GM19468 (cell line): ENCODE data around the gene DNAH8.

ENCODE experiments used
- ATAC-seq: cut with Tn5 transposase; IDR thresholded peaks from one replicate; pipeline ENCODE4 v1.9.1; 2021; ENCODE audit warnings: mild to moderate bottlenecking, moderate library complexity, moderate number of reproducible peaks; ENCODE audit not compliant: unreplicated experiment; ENCODE audit errors: extremely low read depth

Gene DNAH8

DNA sequence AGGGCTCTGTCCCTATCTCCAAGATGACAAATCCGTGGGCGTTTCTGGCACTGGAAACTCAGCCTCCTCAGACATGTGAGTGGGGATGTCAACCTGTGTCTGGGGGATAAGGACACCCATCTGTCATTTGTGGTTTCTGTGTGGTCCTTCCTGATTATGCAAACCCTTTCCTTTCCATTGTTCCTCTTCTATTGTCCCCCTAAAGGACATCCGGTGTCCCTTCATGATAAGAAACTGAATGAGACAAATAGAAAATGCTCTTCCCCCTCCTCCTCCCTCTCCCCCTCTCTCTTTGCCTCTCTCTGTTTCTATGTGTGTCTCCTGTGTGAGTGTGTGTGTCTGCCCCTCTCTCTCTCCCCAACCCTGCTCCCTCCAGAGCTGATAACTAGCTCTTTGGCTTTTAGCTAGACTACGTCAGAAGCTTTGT lies 322.0 kb downstream of the DNAH8 start:
- no peak for ATAC-seq

DNA sequence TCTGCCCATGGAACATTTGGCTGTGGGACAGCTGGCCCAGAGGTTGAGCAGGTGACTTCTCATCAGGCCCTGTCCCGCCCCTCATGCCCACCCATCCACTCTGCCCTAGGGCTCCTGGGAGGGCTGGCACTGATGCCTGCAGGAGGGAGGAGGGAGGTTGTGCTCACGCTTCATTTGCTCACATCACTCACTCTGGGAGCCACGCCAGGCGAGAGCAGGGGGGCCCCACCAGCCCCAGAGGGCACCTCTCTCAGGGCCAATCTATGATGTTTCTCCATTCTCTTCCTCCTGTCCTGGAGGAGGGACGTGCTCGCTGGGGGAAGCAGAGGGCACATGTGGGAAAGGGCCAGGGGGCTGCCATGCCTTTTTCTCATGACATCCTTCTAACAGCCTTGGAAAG lies 322.6 kb downstream of the DNAH8 start:
- ATAC-seq: no peak

DNA sequence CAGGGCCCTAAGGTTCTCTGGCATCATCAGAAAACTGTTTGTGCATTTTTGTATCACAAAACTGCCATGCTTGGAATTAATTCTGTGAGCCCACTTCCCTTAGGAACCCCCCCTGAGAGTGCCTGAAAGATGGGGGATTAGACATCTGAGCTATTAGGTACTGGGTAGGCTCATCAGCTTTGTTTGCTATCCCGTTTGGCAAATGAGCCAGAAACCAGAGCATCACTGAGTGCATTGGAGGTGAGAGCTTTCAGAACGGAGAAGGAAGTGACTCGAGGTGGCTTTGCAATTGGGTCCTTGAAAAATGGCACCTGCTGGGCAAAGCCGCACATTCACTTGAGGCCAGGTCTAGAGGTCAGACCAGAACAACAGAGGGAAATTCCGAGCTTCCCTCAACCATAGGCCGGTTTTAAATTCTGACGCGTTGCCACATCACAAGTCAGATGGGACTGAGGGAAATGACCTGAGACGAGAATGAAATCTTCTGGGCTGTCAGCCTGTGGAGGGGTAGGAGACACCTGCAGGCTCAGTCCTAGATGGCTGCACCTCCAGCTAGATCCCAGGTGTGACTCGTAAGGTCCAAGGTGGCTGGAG lies 325.1 kb downstream of the DNAH8 start:
- no peak for ATAC-seq

DNA sequence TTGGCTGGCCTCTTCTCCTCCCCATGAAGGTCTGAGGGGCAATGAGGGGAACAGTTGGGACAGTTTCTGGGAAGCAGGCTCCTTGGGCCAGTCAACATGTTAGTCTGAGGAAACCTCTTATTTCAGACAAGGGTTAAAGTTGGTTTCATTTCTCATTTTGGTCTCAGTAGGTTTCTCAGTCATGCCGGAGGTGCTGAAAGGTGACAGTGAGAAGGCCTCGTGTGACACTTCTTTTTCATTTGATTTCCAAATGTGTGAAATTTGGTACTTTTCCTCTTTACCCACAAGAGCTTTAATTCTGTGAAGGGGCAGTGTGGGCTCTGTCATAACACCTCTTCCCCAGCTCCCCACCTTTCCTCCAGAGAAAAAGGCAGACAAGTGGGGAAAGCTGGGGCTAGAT lies 326.0 kb downstream of the DNAH8 start:
- no peak for ATAC-seq

DNA sequence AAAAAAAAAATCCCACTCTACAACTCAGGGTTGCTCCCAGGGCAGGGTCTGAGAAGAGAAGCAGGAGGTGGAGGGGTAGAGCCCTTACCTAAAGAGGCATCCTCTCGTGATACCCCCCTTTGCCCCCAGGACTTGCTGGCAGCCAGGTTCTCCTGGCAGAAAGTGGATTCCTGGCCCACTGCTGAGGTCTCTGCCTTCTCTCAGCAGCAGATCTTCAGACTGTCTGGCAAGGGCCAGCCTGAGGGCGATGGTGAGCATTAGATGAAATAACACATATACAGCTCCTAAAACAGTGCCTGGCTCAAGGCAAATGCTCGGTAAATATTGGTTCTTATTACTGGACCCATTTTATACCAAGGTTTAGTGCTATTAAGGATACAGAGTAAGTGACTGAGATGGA lies 328.7 kb downstream of the DNAH8 start:
- no peak for ATAC-seq

DNA sequence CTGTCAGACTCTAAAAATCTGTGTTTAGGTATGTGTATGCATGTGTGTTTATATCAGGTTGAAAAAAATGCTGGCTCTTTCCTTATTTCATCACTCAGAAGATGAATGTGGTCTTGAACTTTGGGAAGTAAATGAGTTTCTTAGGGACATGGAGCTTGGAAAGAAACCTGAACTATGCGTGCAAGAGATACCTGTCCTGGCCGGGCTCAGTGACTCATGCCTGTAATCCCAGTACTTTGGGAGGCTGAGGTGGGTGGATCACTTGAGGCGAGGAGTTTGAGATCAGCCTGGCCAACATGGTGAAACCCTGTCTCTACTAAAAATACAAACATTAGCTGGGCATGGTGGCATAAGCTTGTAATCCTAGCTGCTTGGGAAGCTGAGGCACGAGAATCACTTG lies 329.1 kb downstream of the DNAH8 start:
- no peak for ATAC-seq

DNA sequence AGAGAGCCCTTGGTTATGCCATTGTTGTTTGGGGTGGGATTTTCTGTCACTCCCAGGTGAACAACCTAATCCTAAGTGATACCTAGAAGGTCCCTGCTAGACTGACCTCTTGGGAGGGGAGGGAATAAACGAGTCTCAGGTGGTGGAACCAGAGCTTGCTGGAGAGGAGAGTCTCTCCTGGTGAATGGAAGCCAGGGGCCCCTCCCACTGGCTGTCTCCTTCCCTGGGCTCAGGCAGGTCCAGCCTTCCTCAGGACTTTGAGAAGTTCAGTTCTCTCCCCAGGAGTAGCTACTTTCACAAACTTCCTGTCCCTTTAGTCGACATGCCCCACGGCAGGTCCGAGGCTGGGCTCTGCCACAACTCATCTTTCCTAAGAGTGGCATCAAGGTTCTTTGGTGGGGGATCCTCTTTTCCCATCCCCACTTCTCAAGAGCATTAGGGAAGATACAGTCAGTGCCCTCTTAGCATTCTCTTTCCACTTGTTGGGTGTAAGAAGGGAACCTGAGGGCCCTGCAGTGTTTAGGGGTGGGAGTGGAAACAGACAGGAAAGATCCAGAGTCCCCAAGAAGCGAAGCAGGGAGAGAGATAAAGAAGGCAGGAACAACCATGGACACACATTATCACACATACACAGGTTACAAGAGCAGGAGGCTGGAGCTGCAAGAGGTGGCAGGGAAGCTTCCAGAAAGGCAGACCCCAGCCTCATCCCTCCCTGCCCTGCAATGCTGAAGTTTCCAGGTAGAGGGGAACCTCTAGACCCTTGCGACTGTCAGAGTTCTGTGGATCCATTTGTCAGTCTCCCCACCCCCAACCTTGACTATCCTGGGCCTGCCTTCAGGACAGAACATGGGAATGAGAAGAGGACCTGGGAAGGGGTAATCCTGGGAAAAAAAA lies 332.6 kb downstream of the DNAH8 start:
- ATAC-seq: no peak

DNA sequence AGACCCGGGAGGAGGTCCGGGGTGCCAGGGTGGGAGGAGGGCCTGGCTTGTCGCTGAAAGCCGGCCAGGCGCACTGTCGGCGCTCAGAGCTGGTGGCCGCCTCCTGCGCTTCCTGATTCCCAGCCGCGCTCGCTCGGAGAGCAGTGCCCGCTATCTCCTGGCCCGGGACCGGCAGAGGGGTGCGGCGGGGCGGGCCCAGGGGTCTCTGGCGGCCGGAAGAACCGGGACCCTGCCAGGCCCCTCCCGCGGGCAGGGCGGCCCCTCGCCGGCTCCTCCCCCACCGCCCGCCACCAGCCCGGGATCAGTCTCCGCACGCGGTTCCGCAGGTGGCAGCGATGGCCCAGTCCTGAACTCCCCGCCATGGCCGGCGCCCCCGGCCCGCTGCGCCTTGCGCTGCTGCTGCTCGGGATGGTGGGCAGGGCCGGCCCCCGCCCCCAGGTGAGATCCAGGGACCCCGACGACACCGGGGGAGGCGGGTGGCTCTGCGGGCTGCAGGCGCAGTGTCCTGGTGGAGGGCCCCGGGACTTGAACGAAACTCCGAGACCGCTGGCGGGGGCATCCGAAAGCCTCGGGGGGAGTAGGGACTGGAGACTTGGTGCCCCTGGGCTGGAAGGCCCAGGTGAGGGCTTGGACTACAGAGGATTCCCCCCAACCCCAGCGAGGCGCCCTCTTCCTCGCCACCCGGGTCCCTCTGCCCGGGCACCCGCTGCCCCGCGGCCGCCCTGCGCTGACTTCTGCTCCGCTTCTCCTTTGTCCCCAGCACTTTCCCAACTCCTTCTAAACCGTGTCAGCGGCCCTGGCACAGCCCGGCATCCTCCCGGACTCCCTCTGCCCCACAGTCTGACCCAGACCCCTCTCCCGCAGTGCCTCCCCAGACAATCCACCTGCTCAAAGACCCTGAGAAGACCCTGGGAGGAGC lies 333.6 kb downstream of the DNAH8 start, which contains the start of gene GLP1R:
GLP1R (plus strand) TSS at position 301 of the 919 bp plus-strand sequence; CDS start at position 361, 60 bp downstream.
- ATAC-seq: no peak

DNA sequence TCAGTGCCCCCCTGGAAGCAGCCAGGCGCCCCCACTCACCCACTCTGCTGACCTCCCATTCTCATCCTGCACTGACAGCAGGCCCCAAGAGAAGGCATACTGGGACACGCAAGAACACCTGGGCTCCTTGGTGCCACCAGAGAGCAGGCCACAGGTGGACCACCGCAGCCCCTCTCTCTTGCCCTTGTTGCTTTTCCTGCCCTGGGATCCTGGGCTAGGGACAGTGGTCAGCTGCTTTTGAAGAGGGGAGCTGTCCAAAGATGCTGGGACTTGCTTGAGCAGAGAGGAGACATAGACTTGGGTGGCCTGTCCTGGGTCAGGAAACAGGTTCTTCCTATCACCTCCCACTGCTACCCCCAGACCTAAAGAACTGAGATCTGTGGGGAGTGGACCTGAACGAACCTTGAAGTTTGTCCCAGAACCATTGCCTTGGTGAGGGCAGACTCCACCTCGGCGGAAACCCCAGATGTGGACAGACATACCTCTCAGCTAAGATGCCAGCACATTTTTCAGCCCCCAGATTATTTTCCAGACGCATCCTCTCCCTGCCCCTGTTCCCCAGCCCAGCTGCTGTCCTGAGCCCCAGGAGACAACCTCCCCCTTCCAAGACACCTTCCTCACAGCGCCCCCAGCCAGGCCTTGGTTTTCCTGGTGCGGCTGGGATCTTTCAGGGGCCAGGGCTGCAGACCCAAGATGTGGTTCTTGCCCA lies 334.6 kb downstream of the DNAH8 start:
- no peak for ATAC-seq

DNA sequence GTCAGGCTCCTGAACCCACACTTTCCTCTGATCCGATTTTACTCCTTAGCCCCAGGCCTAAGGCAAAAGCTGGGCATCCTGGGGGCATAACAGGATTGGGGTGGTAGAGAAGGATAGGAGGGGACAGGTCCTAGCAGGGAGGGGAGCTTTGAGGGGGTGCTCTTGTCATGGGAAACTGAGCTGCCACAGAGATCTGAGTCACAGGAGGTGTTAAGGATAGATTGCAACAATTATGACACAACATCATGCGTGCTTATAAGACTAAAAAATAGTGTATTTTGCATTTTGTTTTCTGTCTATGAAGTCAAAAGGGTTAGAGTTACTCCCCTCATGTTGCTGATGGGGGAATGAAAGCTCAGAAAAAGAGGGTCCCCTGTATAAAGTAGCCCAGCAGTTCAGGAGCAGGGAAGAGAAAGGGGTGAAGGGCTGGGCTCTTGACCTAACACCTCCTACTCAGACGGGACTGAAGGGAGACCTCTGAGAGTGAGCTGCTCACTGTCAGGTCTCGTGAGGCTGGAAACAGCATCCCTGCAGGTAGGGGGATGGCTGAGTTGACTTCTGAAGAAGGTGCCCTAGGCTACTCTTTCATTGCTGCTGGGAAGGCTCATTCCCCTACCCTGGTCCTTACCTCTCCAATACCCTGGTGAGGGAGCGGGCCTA lies 335.5 kb downstream of the DNAH8 start:
- no peak for ATAC-seq

DNA sequence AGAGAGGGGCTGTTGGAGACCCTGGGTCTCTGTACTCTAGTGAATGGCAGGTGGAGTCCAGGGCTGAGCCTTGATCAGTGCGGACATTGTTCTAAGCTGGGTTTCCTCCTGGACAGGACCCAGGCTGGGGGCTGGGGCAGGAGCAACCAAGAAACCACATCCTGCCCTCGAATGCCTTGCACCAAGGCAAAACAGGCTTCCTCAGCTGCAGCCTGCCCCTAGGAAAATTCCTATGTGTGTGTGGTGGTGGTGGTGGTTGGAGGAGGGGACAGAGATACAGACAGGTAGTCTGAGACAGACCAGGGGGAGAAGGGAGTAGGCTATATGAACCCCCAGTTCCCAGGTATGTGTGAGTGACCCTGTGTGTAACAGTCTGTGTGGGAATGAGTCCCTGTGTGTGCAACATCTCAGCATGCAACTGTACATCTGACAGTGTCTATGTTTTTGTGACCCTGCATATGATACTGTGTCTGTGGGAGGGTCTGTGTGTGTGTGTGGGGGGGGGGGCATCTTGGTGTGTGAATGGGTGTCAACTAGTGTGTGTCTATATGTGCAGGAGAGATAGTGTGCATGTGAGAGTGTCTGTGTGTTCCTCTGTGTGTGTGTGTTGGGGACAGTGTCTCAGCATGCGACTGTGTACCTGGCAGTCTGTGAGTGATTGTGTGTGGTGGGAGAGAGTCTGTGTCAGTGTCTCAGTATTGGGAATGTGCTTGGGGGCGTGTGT lies 336.4 kb downstream of the DNAH8 start:
- ATAC-seq: no peak

DNA sequence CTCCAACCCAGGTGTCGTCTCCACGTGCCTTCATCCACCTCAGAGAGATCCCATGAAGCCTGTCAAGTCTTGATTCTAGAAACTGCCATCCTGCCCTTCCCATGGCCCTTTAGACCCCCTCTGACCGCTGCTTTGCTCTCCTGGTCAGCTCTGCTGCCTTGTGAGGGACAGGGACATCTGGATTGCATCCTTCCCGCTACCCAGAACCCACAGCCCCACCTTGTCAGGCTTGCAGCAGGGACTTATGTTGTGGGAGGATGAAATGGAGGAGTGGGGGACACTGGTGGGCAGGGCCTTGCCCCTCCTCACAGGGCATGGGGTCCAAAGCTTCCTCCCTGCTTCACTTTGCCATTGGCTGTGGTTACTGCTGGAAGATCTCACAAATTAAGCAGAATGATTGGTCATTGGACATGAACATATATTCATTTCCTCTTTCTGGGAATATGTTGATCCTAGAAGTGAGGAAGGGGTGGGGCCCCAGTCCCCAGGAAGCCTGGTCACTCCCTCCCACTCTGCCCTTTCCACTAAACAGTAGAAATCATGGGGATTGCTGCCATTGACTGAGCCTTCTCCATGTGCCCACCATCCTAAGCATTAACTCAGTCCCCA lies 338.0 kb downstream of the DNAH8 start:
- no peak for ATAC-seq

DNA sequence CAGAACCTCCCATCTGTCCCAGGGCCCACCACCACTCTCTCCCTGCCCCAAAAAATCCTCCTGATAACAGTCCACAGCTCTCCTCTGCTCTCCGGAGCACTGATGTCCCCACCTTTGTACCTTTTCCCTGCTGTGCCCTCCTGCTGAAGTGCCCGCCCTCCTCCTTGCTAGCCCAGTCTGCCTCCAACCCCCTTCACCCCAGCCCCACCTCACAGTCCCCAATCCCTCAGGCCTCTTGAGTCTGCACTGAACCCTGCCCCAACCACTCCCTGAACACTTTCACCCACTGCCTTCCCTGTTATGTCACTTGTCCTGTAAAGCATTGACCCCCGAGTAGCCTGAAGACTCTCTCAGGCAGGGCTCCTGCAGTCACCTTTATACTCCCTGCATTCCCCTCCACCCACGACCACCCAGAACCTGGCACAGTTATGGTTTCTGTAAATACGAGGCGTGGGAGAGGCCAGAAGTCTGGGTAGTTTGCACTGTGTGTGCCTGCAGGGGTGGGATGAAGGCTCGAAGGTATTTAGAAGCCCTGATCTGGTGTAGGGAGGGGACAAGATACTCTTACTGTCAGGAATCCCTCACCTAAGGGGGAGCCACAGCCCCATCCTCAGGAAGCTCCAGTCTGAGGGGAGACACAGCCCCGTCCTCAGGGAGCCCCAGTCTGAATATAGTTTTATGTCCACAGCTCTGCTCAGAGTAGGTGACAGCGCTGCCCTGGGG lies 338.9 kb downstream of the DNAH8 start:
- ATAC-seq: no peak

DNA sequence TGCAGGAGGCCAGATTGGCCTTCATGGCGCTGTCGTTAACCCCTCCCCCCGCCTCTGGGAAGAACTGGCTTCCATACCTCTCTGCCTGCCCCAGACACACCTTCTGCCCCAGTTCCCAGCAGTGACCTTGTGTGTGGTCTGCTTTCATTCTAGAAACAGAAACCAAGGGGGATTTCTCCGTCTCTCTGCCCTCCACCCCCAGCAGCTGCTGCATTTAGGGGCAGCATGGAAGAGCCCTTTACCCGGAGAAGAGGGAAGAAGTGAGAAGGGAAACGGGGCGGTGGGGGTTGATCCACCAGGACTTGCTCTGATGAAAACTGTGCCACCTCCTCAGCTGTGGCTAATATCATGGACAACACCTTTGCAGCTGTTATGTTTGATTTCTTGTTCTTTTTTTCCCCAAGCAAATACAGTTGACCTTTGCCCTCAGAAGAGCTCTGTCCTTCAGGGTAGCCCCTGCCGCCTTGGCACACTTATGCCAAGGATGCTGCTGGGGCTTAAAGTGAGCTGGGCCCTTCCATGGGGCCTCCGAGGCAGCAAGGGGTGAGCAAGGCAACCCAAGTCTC lies 339.5 kb downstream of the DNAH8 start:
- no peak for ATAC-seq

DNA sequence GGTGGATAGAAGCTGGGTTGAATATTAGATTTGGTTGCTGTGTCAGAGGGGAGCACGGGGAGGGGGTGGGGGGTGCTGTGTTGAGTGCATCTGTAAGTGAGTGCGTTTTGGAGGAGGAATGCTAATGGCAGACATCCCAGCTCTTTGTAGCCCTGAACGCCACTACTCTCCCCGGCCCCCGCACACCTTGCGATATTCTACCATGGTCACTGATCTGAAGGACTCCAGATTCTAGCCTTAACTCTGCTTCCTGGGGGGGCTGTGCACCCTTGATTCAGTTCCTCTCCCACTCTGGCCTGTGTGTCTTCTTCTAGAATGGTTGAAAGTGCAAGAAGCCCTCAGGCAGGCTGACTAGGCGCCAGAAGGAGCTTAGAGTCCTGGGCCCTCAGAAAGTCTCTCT lies 340.6 kb downstream of the DNAH8 start:
- no peak for ATAC-seq

DNA sequence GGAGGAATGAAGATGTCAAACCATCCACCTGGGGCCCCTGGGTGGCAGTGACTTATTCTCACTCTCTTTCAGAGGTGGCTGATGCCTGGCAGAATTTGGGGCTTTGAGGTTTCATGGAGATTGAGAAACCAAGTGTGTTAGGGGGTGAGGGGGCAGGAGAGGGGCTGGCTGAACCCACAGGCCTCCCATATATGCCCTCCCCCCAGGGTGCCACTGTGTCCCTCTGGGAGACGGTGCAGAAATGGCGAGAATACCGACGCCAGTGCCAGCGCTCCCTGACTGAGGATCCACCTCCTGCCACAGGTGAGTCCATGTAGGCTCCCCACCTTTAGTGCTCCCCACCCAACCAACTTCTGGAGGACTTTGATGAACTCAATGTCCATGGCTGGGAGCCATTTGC lies 341.1 kb downstream of the DNAH8 start:
- ATAC-seq: no peak

DNA sequence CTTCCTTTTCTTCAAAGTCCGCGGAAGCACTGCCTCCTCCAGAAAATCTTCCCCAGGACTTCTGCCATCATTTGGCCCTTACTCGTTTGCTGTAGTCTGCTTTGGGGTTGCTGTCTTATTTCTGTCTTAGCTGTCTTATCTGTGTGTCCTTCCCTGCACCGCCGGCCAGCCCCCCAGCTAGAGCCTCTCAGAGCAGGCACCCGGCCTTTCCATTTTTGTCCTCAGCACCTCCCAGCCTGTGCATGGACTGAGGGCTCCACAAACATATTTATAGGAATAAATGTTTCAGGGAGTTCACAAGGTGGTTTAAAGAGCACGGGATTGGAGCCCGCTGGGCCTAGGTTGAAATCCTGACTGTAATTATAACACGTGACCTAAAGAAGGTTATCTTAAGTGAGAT lies 341.6 kb downstream of the DNAH8 start:
- ATAC-seq: no peak
